ENCODE data around the gene EVI5. TPM values are rescaled to one million over a fixed set of nuclear protein-coding genes. Genes with fewer than 3 reads are reported as not detected.

EVI5 gene
- total and polyA plus RNA-seq, 8 donors, result 1.8 to 200 (median 52.0) TPM

DNA sequence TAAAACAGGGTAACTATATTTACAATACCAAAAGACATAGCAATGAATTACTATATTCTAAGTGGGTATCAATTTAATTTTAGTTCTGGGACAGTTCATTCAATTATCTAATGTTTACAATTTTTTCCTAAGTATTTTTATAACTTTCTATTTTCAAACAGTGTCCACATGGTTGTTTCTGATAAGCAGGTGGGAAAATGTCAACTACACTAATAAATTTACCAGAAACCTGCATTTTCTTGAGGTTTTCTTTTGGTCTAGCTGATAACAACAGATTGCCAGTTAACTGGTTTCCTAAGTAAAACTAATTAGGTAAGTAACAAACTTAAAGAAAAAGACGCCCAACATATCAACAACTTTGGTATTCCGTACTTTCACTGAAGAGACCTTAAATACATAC is 213.3 kb downstream of the EVI5 start:
- intact Hi-C loops (cut with DNase I; ENCODE audit: low total_unique reads), result no loop called here
- Histone ChIP-seq H3K4me3 (no peak overlapping the region), H3K4me1 (no peaks in the 10 kb centered on the region), H3K9me3 (no peaks in the 10 kb centered on the region), H3K27ac (no peak overlapping the region), H3K27me3 (no peaks in the 10 kb centered on the region), H3K36me3 (peaks cover 0 to 16% (median 0%) of the 10 kb centered on the region in 4 donors)
- DNase-seq, result no peak
- TF ChIP-seq EP300 (IDR thresholded peaks at IDR 0.05) (no peak), POLR2A (IDR thresholded peaks at IDR 0.05) (no peak), POLR2AphosphoS5 (IDR thresholded peaks at IDR 0.05) (no peak)
- TF ChIP-seq, protein P1, sequence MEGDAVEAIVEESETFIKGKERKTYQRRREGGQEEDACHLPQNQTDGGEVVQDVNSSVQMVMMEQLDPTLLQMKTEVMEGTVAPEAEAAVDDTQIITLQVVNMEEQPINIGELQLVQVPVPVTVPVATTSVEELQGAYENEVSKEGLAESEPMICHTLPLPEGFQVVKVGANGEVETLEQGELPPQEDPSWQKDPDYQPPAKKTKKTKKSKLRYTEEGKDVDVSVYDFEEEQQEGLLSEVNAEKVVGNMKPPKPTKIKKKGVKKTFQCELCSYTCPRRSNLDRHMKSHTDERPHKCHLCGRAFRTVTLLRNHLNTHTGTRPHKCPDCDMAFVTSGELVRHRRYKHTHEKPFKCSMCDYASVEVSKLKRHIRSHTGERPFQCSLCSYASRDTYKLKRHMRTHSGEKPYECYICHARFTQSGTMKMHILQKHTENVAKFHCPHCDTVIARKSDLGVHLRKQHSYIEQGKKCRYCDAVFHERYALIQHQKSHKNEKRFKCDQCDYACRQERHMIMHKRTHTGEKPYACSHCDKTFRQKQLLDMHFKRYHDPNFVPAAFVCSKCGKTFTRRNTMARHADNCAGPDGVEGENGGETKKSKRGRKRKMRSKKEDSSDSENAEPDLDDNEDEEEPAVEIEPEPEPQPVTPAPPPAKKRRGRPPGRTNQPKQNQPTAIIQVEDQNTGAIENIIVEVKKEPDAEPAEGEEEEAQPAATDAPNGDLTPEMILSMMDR (IDR thresholded peaks at IDR 0.05), result no peak
- WGBS, 5 donors, result 93 to 99% (median 96%) methylated on average over 2 of the region's 2 CpGs

DNA sequence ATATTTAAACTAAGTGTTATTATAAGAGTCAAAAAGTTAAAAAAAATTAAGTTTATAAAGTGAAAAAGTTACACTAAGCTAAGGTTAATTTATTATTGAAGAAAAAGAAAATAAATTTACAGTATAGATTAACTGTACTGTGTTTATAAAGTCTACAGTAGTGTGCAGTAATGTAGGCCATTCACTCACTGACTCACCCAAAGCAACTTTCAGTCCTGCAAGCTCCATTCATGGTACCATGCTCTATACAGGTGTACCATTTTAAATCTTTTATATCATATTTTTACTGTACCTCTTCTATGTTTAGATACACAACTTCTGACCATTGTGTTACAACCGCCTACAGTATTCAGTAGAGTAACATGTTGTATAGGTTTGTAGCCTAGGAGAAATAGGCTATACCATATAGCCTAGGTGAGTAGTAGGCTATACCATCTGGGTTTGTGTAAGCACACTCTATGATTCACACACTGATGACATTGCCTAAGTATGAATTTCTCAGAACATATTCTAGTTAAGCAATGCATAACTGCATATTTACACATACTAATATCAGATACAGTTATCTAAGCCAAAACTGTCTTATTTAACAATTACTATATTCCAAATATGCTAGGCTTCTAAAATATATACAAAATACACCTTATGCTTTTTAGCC is 217.6 kb downstream of the EVI5 start:
- no peaks in the 10 kb centered on the region for H3K4me1 ChIP-seq
- WGBS, 5 donors, result 97 to 100% (median 98%) methylated on average over 1 of the region's 1 CpG
- no peak for DNase-seq
- no peak overlapping the region for H3K27ac ChIP-seq
- H3K9me3 ChIP-seq, result no peaks in the 10 kb centered on the region
- intact Hi-C loops (cut with DNase I; ENCODE audit: low total_unique reads), result no loop called here
- H3K36me3 ChIP-seq, result peaks cover 0 to 16% (median 0%) of the 10 kb centered on the region in 4 donors
- no peaks in the 10 kb centered on the region for H3K27me3 ChIP-seq
- no peak for TF ChIP-seq EP300 (IDR thresholded peaks at IDR 0.05)
- TF ChIP-seq, protein P1 (IDR thresholded peaks at IDR 0.05), result no peak
- TF ChIP-seq POLR2A (IDR thresholded peaks at IDR 0.05), result no peak
- TF ChIP-seq POLR2AphosphoS5 (IDR thresholded peaks at IDR 0.05), result no peak
- H3K4me3 ChIP-seq, result no peak overlapping the region

DNA sequence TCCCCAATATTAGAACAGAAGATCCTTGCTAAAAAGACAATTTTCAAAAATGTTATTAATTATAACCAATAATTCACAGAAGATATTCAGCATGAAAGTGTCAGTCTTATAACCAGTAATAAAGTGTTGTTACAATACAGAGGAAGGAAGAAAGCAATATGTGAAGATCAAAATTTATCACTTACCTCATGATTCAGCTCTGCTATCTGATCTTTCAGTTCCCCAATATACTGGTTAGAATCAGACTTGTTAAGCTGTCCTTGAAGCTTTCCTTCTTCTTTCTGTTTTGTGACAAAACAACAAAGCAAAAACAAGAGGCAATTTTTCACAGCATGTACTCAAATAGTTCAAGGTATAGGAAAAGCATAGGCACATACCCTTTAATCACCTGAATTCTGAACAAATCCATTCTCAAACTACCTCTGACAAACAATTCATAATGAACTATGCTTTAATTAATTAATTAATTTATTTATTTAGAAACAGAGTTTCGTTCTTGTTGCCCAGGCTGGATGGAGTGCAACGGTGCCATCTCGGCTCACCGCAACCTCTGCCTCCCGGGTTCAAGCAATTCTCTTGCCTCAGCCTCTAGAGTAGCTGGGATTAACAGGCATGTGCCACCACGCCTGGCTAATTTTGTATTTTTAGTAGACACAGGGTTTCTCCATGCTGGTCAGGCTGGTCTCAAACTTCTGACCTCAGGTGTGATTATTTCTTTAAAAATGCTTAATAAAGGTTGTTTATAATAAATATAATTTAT is 221.3 kb downstream of the EVI5 start:
- intact Hi-C loops (cut with DNase I; ENCODE audit: low total_unique reads), result no loop called here
- WGBS, 5 donors, result 95 to 96% (median 95%) methylated on average over 6 of the region's 6 CpGs
- TF ChIP-seq POLR2A (IDR thresholded peaks at IDR 0.05), result no peak
- no peak for TF ChIP-seq EP300 (IDR thresholded peaks at IDR 0.05)
- TF ChIP-seq, protein P1 (IDR thresholded peaks at IDR 0.05), result no peak
- no peak for TF ChIP-seq POLR2AphosphoS5 (IDR thresholded peaks at IDR 0.05)

DNA sequence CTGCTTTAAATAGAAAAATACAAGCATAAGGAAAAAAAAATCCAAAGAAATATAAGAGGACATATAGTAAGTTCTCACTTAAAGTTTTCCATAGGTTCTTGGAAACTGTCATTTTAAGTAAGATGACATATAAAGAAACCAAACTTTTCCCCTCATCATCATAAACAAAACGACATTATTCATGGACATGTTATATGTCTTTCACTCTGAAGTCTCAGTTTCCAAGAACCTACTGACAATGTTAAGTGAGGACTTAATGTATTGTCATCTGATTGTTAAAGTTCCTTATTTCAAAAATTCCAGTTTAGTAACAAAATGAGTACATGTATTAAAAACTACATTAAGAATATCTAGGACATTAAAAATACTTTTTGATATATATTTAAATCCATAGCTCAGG is 228.6 kb downstream of the EVI5 start:
- Histone ChIP-seq H3K27ac (no peak overlapping the region), H3K27me3 (no peaks in the 10 kb centered on the region), H3K4me1 (no peaks in the 10 kb centered on the region), H3K4me3 (no peak overlapping the region), H3K36me3 (peaks cover 0 to 6% (median 0%) of the 10 kb centered on the region in 4 donors), H3K9me3 (no peaks in the 10 kb centered on the region)
- WGBS, 5 donors, result 71 to 89% (median 77%) methylated on average over 1 of the region's 1 CpG
- intact Hi-C loops (cut with DNase I; ENCODE audit: low total_unique reads), result no loop called here
- no peak for DNase-seq
- TF ChIP-seq POLR2AphosphoS5 (IDR thresholded peaks at IDR 0.05), result no peak
- TF ChIP-seq, protein P1 (IDR thresholded peaks at IDR 0.05), result no peak
- TF ChIP-seq EP300 (IDR thresholded peaks at IDR 0.05), result no peak
- TF ChIP-seq POLR2A (IDR thresholded peaks at IDR 0.05), result no peak

More for the DNA sequence above, 221.3 kb downstream of the EVI5 start:
- Histone ChIP-seq H3K36me3 (peaks cover 0 to 7% (median 3%) of the 10 kb centered on the region in 4 donors), H3K4me3 (no peak overlapping the region), H3K27ac (no peak overlapping the region), H3K9me3 (no peaks in the 10 kb centered on the region), H3K27me3 (no peaks in the 10 kb centered on the region), H3K4me1 (no peaks in the 10 kb centered on the region)
- DNase-seq, result no peak
